Sciatic nerve (tissue), 2 donors: ENCODE data around the gene CNTD1. TPM values are rescaled to one million over a fixed set of nuclear protein-coding genes. Genes with fewer than 3 reads are reported as not detected.
"Not testable (repeated sequence)": the region's sequence is repeated elsewhere in the genome, so short reads cannot be mapped to it uniquely, and the experiment has no call there.

Experiments used
- ATAC-seq: fragments of 200-7000 bp; cut with Tn5 transposase; one replicate; pipeline ENCODE4 v1.9.1; 2020; ENCODE audit warnings: mild to moderate bottlenecking, moderate library complexity
- DNase-seq: peaks from one replicate; pipeline ENCODE4 v3.0.0-alpha.2; 2020; ENCODE audit warnings: low spot score
- intact Hi-C: fragments of 100-400 bp; cut with DNase I; formaldehyde crosslinking; loops from one replicate; pipeline ENCODE4 v1.14.2; 2022
- total RNA-seq: library from RNA; stranded (reverse); fragmentation: NEBNext Ultra II Directional; extraction: Animal tissue kit (Norgen Biotek cat#: 25700); gene quantifications from one replicate; pipeline ENCODE4 v1.2.1, GENCODE V29; 2021
- donor health status: DM: no; HTN: no; CAD: no.
- donor health status: DM: no; HTN: no; CAD: no.

Gene CNTD1
- total RNA-seq, 1 donor from 2014 or later, result 1.1 TPM

DNA sequence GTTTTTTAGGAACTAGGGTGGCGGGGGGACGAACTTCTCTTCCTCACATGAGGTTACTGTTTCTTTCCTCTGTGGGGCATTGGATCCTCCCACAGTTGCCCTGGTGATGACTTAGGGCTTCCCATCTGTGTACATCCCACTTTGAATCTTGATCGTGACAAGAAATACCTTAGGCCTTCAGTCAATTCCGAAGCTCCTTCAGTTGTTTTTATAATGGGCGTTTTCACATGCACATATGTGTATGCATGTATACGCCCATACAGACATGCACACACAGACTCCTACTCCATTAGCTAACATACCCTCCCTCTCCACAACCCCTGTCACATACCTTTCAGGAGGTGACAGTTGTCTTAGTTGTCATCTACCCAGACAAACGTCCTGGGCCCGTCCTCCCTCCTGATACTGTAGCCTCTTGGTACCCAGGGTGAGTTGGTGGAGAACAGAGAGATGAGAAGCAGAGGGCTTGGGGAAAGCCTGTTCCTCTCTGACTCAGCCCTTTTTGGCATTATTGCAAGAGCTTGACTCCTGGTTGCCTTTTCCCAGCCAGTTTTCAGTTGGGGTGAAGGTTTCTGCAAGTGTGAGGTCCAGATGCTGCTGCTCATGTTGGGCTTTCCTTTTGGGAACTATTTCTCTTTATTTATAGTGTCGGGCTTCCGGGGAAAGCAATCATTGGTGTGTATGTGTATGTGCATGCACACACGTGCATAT, 43.5 kb downstream of the CNTD1 start:
- DNase-seq (no peak), ATAC-seq (no peak)
- intact Hi-C loops, result loop anchor here (10.0 kb wide), 1 partner anchor 93 kb away; no protein-coding TSS in a partner anchor

DNA sequence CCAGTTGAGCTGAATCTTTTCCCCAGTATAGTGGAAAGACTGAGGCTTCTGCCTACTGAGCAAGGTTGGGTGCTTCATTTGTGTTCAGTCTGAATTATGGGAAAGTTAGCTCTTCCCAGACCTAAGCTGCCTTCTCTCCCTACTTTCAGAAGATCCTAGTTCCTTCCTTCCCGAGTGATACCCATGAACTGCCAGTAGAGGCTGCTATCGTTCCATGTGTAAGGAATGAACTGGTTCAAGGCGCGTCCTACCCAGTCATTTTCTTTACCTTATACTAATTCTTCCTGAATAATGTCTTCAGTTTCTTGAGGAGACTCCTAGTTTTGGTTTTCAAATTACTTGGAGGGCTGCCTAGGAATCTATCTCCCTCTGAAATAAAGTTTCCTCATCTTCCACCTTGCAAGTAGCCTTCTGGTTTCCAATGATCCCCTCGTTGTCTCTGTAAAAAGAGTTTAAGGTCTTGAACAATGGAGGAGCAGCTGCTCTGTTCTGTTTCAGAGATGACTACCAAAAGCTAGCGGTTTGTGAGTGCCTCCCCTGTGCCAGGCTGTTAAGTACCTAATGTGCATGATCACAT, 44.8 kb downstream of the CNTD1 start:
- ATAC-seq (peak; percentile 81), DNase-seq (no peak)
- intact Hi-C loops, result loop anchor here (10.0 kb wide), 1 partner anchor 91 kb away; no protein-coding TSS in a partner anchor

DNA sequence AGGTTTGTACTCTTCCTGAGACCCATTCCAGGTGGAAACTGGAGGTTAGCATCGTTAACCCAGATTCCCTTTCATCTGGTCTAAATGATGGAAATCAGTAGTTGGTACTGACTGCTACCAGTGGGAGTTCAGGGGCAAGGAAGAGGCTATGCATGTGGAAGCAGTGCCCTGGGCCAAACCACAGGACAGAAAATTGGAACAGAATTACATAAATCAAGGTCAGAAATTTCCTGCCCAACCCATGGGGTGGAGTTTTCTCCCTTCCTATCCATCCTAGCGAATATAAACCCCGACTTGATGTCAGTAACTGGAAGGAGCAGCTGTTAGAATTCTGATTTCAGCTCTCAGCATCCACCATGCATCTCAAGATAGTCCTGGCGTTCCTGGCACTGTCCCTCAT, 45.6 kb downstream of the CNTD1 start, which contains the start of gene AOC2:
Gene AOC2, plus strand, starts transcription at position 310 of the 400 bp plus-strand sequence. Its CDS starts 47 bp downstream, at position 357.
- intact Hi-C loops, result loop anchor here (10.0 kb wide), 1 partner anchor 91 kb away; no protein-coding TSS in a partner anchor
- DNase-seq (no peak), ATAC-seq (peak; percentile 42)

DNA sequence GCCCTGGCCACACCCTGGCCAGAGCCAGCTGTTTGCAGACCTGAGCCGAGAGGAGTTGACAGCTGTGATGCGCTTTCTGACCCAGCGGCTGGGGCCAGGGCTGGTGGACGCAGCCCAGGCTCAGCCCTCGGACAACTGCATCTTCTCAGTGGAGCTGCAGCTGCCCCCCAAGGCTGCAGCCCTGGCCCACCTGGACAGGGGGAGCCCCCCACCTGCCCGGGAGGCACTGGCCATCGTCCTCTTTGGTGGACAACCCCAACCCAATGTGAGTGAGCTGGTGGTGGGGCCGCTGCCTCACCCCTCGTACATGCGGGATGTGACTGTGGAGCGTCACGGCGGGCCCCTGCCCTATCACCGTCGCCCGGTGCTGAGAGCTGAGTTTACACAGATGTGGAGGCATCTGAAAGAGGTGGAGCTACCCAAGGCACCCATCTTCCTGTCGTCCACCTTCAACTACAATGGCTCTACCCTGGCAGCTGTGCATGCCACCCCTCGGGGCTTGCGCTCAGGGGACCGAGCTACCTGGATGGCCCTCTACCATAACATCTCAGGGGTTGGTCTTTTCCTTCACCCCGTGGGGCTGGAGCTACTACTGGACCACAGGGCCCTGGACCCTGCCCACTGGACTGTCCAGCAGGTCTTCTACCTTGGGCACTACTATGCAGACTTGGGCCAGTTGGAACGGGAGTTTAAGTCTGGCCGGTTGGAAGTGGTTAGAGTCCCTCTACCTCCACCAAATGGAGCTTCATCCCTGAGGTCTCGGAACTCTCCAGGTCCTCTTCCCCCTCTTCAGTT, 46.3 kb downstream of the CNTD1 start:
- DNase-seq, result no peak
- intact Hi-C loops, result loop anchor here (10.0 kb wide), 1 partner anchor 90 kb away; no protein-coding TSS in a partner anchor
- peak; percentile 3 for ATAC-seq

DNA sequence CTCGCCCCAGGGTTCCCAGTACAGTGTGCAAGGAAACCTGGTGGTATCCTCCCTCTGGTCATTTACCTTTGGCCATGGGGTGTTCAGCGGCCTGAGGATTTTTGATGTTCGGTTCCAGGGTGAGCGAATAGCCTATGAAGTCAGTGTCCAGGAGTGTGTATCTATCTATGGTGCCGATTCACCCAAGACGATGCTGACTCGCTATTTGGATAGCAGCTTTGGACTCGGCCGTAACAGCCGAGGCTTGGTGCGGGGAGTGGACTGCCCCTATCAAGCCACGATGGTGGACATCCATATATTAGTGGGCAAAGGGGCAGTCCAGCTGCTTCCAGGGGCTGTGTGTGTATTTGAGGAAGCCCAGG, 46.9 kb downstream of the CNTD1 start:
- DNase-seq (no peak), ATAC-seq (no peak)
- intact Hi-C loops, result loop anchor here (10.0 kb wide), 1 partner anchor 89 kb away; no protein-coding TSS in a partner anchor

DNA sequence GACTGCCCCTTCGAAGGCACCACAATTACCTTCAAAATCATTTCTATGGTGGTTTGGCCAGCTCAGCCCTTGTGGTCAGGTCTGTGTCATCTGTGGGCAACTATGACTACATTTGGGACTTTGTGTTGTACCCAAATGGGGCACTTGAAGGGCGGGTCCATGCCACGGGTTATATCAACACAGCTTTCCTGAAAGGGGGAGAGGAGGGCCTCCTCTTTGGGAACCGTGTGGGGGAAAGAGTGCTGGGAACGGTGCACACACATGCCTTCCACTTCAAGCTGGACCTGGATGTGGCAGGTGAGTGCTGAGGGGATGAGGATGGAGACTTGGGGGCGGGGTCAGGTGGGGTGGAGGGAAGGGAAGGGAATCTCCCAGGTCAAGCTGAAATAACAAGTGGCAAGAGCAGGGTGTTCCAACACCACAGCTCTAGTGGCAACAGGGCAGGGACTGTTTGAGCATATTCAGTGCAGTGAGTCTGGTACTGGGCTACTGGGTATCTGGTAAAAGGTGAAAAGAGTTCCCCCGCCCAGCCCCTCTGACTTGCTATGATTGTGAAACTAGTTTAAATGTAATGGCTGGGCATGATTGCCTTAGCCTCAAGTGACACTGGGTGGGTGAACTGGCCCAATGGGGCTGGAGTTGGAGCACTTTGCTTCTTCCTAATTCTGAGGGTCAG, 47.4 kb downstream of the CNTD1 start:
- intact Hi-C loops, result loop anchor here (10.0 kb wide), 1 partner anchor 89 kb away; no protein-coding TSS in a partner anchor
- no peak for DNase-seq
- peak; percentile 23 for ATAC-seq

DNA sequence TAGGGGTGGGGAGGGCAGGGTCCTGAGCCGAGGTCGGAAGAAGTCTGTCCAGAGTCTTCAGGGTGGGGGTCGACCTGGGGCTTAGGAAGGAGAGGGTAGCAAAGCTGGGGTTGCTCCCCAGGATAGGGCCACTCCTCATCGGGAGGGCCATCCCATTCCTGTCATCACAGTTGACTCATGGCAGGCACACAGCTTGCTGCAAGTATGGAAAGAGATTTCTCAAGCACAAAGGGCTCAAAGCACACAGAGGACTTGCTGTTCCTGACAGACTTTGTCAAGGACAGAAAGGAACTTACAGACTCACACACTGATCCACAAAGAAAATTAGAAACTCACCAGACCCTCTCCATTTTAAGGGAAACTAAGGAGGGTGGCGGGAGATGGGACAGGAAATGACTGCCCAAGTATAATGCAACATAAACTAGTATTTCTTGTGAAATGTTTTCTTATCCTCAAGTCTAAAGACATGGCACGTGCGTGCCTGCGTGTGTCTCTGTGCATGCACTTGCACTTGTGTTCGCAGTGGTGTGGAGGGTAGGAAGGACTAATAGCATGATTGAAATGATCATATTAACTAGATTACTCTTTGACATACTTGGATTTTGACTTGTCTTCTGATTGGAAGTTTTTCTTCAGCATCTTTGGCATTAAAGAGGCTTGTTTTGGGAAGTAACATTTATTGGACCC, 48.1 kb downstream of the CNTD1 start:
- ATAC-seq (peak; percentile 21), DNase-seq (no peak)
- intact Hi-C loops, result loop anchor here (10.0 kb wide), 1 partner anchor 88 kb away; no protein-coding TSS in a partner anchor

DNA sequence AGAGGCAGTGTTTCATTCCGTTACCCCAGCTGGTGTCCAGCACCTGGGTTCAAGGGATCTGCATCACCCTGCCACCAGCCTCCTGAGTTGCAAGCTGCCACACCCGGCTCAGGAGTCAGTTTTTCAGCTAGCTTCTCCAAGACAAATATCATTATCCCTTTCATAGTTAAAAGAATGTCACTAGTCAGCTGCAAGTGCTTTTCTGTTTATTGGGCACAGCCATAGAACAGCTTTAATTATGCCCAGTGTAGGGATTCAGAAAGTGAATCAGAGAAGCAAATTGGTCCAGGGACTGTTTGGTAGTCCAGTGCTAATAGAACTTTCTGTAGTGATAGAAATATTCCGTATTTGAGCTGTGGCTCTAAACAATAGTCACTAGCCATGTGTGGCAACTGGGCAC, 49.4 kb downstream of the CNTD1 start:
- no peak for ATAC-seq
- intact Hi-C loops, result loop anchor here (10.0 kb wide), 1 partner anchor 87 kb away; no protein-coding TSS in a partner anchor
- DNase-seq, result no peak

DNA sequence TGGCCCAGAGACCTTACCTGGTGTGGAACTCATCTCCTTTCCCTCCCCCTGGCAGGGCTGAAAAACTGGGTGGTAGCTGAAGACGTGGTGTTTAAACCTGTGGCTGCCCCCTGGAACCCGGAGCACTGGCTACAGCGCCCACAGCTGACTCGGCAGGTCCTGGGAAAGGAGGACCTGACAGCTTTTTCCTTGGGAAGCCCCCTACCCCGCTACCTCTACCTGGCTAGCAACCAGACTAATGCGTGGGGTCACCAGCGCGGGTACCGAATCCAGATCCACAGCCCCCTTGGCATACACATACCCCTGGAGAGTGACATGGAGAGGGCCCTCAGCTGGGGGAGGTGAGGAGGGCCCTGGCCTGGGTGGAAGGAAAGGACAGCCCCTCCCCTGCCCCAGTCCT, 50.4 kb downstream of the CNTD1 start:
- DNase-seq, result peak; percentile 47
- no peak for ATAC-seq
- intact Hi-C loops, result loop anchor here (10.0 kb wide), 1 partner anchor 86 kb away; no protein-coding TSS in a partner anchor

DNA sequence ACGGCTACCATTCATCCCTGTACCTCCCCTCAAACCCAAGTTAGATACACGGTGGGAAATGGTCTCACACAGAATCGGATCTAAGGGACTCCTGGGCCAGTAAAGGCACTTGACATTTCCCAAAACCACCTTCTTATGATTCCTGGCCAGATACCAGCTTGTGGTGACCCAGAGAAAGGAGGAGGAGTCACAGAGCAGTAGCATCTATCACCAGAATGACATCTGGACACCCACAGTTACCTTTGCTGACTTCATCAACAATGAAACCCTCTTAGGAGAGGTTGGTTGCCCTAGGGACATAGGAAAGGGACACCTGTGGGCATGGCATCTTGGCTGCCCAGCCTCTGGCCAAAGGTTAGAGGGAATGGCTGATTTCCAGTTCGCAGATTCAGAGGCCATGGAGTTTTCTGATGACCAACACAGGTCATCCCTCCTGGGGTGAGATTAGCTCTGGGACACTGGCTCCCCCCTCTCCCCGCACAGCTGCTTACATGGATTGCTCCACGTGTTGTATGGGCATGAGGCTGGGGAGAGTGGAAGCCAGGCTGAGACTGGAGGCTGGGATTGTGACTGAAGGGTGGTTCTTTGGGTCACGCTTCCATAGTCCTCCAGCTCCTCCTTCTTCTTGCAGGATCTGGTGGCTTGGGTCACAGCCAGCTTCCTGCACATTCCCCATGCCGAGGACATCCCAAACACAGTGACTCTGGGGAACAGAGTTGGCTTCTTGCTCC, 51.0 kb downstream of the CNTD1 start:
- DNase-seq, result peak; percentile 60

DNA sequence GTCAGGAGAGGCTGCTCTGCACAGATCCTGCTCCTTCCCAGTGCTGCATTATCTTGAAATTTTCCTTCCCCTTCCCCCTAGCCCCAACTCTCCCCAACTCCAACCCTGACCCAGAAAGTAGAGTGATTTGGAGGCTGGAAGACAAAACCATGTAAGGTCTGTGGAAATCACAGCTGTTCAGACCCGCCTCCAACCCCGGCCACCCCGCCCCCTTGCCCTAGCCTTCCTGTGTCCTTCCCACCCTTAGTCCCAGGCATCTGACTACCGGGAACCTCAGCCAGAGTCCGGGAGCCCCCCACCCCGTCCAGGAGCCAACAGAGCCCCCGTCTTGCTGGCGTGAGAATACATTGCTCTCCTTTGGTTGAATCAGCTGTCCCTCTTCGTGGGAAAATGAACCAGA, 52.3 kb downstream of the CNTD1 start, which contains the start of gene AOC3:
Gene AOC3, plus strand, starts transcription at position 246 of the 400 bp plus-strand sequence. Its CDS starts 145 bp downstream, at position 391.
- DNase-seq (peak; percentile 63), ATAC-seq (peak; percentile 68)
- intact Hi-C loops, result no loop called here

More for the DNA sequence above, 51.0 kb downstream of the CNTD1 start:
- intact Hi-C loops, result loop anchor here (10.0 kb wide), 1 partner anchor 85 kb away; no protein-coding TSS in a partner anchor
- peak; percentile 17 for ATAC-seq

DNA sequence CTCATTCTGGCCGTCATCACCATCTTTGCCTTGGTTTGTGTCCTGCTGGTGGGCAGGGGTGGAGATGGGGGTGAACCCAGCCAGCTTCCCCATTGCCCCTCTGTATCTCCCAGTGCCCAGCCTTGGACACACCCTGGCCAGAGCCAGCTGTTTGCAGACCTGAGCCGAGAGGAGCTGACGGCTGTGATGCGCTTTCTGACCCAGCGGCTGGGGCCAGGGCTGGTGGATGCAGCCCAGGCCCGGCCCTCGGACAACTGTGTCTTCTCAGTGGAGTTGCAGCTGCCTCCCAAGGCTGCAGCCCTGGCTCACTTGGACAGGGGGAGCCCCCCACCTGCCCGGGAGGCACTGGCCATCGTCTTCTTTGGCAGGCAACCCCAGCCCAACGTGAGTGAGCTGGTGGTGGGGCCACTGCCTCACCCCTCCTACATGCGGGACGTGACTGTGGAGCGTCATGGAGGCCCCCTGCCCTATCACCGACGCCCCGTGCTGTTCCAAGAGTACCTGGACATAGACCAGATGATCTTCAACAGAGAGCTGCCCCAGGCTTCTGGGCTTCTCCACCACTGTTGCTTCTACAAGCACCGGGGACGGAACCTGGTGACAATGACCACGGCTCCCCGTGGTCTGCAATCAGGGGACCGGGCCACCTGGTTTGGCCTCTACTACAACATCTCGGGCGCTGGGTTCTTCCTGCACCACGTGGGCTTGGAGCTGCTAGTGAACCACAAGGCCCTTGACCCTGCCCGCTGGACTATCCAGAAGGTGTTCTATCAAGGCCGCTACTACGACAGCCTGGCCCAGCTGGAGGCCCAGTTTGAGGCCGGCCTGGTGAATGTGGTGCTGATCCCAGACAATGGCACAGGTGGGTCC, 52.9 kb downstream of the CNTD1 start:
- intact Hi-C loops, result not testable (repeated sequence)
- ATAC-seq (peak; percentile 7), DNase-seq (peak; percentile 41)

DNA sequence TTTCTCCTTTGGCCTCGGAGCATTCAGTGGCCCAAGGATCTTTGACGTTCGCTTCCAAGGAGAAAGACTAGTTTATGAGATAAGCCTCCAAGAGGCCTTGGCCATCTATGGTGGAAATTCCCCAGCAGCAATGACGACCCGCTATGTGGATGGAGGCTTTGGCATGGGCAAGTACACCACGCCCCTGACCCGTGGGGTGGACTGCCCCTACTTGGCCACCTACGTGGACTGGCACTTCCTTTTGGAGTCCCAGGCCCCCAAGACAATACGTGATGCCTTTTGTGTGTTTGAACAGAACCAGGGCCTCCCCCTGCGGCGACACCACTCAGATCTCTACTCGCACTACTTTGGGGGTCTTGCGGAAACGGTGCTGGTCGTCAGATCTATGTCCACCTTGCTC, 53.7 kb downstream of the CNTD1 start:
- intact Hi-C loops, result no loop called here
- no peak for ATAC-seq

DNA sequence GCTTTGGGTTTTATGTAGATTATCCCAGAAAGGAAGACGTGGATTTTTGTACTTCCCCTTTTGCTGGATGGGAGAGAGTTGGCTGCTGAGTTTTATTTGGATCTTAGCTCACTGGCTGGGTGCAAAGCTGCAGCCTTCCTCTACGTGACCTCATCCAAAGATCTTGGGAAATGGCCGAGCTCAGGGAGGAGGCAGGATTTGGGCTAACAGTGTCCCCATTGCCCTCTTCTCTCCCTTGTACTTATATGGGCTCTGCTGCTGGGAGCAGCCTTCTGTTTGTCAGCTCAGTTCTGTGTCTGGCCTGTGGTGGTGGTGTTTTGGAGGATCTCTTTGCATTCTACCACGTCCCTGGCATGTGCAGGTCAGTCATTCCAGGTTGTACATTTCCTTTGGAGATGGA, 54.3 kb downstream of the CNTD1 start:
- intact Hi-C loops, result no loop called here

More for the DNA sequence above, 53.7 kb downstream of the CNTD1 start:
- peak; percentile 49 for DNase-seq

DNA sequence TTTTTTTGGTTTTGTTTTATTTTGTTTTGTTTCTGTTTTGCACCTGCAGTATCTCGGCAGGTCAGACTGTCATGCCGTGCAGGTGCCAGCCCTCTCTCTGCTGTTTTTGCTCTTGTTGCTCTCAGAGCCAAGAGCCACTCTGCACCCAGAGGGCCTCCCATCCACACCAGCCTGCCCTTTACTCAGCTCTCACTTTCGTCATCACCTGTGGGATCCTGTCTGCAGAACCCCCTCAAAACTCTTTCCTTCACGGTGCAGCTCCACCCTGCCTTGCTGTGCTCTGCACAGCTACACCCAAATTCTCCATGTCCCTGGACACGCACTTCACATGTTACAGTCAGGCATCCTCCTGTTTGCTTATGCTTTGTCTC, 54.9 kb downstream of the CNTD1 start:
- peak; percentile 21 for DNase-seq
- intact Hi-C loops, result no loop called here
- no peak for ATAC-seq

More for the DNA sequence above, 54.3 kb downstream of the CNTD1 start:
- ATAC-seq, result no peak
- DNase-seq, result peak; percentile 46

DNA sequence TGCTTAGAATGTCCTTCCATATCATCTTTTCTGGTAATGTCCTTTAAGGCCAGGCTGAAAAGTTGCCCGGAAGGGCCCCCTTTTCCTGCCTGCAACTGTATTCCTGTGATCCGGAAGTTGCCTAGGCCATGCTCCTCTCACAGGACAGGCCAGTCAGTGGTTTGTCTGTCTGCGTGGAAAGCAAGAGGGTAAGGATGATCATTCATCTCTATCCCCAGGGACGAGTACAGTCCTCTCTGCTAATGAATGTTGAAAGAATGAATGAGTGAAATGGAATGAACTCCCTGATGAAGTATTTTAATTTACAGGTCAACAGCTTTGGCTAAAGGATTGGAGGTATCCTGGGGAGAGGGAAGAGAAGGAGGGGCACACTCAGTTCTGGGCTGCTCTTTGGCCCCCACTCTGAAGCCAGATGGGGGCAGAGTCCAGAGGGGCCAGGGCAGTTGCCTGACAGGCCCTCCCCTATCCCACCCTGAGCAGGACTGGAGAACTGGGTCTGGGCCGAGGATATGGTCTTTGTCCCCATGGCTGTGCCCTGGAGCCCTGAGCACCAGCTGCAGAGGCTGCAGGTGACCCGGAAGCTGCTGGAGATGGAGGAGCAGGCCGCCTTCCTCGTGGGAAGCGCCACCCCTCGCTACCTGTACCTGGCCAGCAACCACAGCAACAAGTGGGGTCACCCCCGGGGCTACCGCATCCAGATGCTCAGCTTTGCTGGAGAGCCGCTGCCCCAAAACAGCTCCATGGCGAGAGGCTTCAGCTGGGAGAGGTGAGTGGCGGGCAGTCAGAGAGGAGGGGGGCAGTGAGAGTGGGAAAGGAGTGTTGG, 55.5 kb downstream of the CNTD1 start:
- peak; percentile 45 for DNase-seq
- ATAC-seq, result no peak
- intact Hi-C loops, result no loop called here
